ENCODE data around the gene KIF5C.

KIF5C gene

GRCh38 chr2:148888003-148888501 lies 13.0 kb downstream of the KIF5C start:
- no peak for DNase-seq

- DNase-seq: no peak
Measured at GRCh38 chr2:148888986-148889385, 14.0 kb downstream of the KIF5C start.

- DNase-seq: no peak
Measured at GRCh38 chr2:148893906-148894305, 18.9 kb downstream of the KIF5C start.

GRCh38 chr2:148896136-148896535 lies 21.1 kb downstream of the KIF5C start:
- DNase-seq: no peak

GRCh38 chr2:148899638-148900318 lies 24.8 kb downstream of the KIF5C start:
- no peak for DNase-seq

- no peak for DNase-seq
Measured at GRCh38 chr2:148900350-148900837, 25.4 kb downstream of the KIF5C start.

- no peak for DNase-seq
Measured at GRCh38 chr2:148901142-148901541, 26.1 kb downstream of the KIF5C start.

- no peak for DNase-seq
Measured at GRCh38 chr2:148902798-148903197, 27.8 kb downstream of the KIF5C start.

- no peak for DNase-seq
Measured at GRCh38 chr2:148903294-148903693, 28.3 kb downstream of the KIF5C start.

GRCh38 chr2:148903979-148904378 lies 29.0 kb downstream of the KIF5C start:
- DNase-seq: no peak

GRCh38 chr2:148906124-148906523 lies 31.1 kb downstream of the KIF5C start:
- no peak for DNase-seq

- DNase-seq: no peak
Measured at GRCh38 chr2:148907085-148907785, 32.2 kb downstream of the KIF5C start.

GRCh38 chr2:148909114-148909513 lies 34.1 kb downstream of the KIF5C start:
- no peak for DNase-seq

- no peak for DNase-seq
Measured at GRCh38 chr2:148913061-148913460, 38.0 kb downstream of the KIF5C start.

GRCh38 chr2:148913492-148913891 lies 38.5 kb downstream of the KIF5C start:
- DNase-seq: no peak

- DNase-seq: no peak
Measured at GRCh38 chr2:148914463-148914862, 39.4 kb downstream of the KIF5C start.

GRCh38 chr2:148917431-148917830 lies 42.4 kb downstream of the KIF5C start:
- no peak for DNase-seq

GRCh38 chr2:148918554-148918953 lies 43.5 kb downstream of the KIF5C start:
- DNase-seq: no peak

- DNase-seq: no peak
Measured at GRCh38 chr2:148920559-148920958, 45.5 kb downstream of the KIF5C start.

GRCh38 chr2:148922062-148922461 lies 47.0 kb downstream of the KIF5C start:
- DNase-seq: no peak

- no peak for DNase-seq
Measured at GRCh38 chr2:148922776-148923475, 47.9 kb downstream of the KIF5C start.

GRCh38 chr2:148924514-148925178 lies 49.6 kb downstream of the KIF5C start:
- DNase-seq: no peak
